Superior temporal gyrus (tissue), 1 donor: Measurements from ENCODE around the gene GGTLC3.
"Not testable (repeated sequence)": the region's sequence is repeated elsewhere in the genome, so short reads cannot be mapped to it uniquely, and the experiment has no call there.

Experiments used
- DNase-seq: peaks from one replicate; pipeline ENCODE4 v3.0.0-alpha.2; 2016; ENCODE audit errors: extremely low spot score

The GGTLC3 gene

DNA sequence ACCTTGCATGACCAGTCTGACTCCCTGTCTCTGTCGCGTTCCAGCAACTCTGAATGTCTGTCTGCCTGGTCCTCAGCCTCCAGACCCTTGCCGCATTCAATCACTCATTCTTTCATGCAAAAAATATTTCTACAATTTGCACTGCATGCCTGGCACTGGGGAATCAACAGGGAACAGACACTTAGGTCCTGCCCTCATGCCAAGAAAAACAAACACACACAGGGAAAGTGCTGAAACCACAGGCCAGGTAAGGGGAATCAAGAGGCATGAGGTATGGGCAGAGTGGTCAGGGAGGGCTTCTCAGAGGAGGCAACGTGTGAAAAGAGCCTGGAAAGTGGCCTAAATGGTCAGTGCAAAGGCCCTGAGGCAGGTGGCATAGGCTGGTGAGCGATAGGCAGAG, at the start of gene GGTLC3:
GGTLC3 (minus strand) TSS at position 101 of the 400 bp plus-strand sequence. CDS start 264 bp downstream, outside the sequence.
- DNase-seq = not testable (repeated sequence)

DNA sequence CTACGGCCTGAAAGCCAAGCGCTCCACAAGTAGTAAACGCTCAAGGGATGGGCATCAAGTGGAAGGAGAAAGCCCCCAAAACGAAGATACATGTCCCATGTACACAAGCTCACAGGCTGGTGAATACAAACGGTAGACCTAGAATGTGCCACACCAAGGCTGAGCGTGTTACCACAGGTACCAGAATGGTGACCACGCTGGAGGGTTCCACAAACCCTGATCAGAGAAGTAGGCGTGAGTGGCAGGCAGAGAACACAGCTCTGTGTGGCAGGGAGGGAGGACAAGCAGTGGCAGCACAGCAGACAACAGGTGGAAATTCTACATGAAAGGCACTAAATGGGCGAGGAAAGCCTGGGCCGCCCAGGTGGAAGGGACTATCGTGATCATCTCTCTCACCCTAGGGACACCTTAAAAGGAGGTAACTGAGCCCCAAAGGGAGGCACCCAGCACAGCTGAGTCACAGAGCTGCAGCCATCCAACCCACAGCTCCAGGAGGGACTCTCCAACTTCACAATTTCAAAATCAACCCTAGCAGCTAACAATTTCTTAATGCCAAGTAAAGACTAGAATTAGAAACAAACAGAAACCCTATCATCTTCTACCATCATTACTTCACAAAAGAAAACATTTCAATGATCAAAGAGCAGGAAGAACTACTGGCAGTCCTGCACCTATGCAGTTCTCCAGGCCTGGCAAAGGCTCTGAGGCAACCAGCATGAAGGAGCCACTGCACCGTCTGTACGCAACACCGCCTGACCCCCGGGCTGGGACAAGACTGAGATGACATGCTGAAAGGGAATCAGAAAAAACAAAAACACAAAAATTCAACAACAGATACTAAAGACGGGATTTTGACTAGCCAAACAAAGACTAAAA, 42.4 kb upstream of the GGTLC3 start:
- DNase-seq = not testable (repeated sequence)

DNA sequence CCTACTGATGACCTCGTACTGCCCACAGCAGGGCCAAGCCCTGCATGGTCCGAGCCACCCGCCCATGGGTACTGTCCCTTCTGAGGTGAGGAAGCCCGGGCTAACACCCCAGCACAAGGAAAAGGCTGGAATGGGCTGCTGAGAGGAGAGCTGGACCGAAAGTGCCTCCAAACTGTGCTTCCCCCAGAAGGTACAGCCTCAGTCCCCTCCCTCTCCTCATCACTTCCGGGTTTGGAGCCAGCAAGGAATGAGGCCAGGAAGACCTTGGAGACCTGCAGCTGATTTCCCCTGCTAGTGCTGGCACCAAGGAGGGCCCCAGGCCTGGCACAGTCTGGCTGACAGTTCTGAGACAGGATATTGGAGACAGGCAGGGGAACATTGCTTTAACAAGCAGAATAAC, 41.0 kb upstream of the GGTLC3 start:
- not testable (repeated sequence) for DNase-seq

DNA sequence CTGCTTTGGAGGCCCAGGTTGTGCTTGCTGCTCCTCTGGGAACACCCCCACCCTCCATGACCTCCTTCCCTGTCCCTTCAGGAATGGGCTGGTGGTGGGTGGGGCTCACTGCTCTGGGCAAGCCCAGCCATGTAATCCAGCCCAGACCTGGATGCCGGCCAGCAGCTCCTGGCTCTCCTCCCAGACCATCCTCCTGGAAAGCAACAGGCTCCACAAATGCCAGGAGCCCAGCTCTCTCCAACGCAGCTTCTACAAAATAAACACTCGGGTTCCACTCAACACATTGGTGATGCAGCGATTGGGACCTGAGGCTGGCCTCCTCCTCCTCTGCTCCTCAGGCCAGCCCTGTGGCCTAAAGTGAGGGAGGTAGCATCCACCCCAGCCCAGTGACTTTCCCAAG, 40.6 kb upstream of the GGTLC3 start:
- not testable (repeated sequence) for DNase-seq

DNA sequence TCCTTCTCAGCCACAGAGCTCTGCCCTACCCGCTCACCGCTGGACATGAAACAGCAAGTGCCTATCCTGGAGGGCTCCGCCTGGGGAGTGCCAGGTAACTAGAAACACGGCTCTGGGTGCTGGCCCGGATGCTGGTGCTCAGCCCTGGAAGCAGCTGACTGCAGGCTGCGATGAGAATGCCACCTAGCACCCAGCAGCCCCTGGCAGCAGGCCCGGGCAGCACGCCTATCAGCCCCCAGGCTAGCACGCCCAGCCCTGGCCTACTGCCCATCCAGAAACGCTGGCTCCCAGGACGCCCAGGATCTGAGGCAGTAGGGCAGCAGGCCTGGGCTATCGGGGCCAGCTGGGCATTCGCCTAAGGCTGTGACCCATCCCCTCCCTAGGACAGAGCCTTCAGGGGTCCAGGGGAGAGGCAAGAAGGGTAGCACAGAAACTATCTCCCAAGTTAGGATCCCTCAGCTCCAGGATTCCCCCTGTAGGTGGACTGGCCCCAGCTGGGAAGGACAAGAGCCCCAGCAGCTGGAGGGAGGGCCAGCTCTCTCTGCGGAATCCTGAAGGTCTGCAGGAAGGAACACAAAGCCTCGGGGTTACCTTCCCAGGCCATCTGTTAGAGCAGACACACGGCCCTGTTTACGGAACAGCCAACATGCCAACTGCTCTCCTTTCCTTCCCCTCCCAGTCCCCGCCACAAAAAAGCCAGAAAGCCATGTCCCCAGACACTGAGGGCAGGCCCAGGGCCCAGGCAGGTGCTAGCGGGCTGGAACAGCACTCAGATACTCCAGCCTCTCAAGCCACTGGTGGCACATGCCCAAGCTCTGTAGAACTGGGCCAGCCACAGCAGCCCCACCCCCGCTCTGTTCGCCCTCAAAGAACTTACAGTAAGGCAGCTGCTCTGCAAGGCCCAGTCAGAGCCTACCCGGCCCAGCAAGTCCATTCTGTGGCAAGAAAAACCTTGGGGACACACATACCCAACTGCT, 36.6 kb upstream of the GGTLC3 start:
- not testable (repeated sequence) for DNase-seq

DNA sequence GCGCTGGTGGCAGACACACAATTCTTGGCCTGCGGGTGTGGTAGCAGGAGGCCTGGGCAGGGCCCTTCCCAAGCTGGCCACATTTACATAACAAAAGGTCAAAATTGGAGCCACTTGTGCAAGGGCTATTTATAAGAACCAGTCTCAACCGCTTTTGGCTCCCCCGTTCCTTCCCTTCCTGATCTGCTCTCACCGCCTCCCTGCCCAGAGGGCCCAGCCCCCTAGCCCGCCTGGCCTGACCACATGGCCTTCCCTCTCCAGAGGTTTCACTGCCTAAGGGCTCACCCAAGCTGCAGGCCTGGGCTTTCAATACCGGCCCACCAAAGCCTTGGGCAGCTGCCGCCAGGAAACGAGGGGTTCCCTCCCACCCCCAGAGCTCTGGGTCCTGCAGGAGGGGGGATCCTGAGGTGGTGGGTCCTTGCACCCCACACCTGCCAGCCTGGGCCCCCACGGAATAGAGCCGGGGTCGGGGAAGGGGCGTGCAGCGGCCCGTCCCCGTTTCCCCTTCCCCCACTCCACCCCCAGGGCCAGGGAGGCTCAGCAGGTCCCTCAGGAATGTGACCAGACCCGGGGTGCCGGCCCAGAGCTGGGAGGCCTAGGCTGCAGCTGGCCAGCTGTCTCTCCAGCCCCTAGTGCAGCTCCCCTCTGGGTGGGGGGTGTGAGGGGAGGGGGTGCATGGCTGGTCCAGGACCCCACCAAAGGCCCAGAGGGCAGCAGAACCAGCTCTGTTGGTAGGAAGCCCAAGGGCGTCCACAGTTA, 35.1 kb upstream of the GGTLC3 start:
- not testable (repeated sequence) for DNase-seq

DNA sequence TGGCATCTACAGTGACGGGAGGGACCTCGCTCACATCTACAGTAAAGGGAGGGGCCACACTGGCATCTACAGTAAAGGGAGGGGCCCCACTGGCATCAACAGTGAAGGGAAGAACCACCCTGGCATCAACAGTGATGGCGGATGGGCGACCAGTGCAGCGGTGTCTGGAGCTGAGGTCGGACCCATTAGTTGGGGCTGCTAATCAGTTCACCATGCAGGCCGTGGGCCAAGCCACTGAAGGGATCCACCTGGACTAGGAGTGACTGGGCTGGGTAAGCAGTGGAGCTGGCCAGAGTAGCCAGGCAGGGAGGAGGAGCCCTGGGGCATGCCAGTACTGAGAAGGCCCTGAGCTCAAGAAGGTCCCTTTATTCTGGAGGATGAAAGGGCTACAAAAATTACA, 33.1 kb upstream of the GGTLC3 start:
- not testable (repeated sequence) for DNase-seq

DNA sequence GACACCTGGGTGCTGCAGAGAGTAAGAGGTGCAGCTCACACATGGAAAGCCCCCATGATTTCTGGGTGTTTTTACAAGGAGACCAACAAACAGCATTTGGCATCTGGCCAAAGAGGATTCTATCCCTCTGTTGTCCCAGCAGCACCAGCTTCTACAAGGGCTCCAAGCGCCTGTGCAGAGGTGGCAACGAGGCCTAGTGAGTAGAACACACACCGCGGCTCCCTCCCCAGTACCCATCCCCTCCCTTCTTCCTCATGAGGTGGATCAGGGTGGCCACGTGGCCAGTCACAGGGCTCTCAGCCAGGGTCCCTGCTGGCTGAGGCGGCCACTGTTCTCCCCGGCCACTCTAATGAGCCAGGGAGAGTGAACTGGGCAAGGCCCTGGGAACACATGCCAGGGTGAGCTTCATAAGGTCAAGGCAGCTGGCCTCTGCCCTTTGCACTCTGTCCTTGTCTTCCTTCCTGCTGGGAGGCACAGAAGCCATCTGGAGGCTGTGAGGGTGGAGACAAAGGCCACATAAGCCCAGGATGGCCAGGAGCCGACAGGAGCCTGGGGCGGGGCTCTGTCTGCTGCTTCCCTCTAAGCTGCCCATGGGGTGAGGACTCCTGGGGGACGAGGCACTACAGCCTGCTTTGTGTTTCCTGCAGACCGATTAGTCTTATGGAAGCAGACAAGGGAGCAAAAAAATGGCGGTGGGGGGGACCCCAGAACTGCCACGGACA, 31.7 kb upstream of the GGTLC3 start:
- not testable (repeated sequence) for DNase-seq

DNA sequence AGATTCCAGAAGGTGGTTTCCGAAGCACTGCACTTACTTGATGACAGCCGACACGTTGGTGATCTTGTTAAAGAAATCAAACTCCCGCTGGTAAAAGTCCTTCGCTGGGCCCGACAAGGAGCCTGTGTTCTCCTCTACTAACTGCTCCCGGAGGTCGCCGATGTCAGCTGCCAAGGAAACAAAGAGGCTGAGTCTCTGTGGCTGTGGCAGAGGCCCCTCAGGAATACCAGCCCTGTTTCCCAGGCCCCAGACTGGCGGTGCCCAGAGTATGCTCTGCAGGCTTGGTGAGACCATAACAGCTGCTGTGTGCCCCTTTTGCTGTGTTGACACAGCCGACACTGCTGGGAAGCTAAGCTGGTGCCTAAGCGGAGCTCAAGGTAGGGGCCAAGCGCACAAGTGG, 26.7 kb upstream of the GGTLC3 start:
- DNase-seq = not testable (repeated sequence)

DNA sequence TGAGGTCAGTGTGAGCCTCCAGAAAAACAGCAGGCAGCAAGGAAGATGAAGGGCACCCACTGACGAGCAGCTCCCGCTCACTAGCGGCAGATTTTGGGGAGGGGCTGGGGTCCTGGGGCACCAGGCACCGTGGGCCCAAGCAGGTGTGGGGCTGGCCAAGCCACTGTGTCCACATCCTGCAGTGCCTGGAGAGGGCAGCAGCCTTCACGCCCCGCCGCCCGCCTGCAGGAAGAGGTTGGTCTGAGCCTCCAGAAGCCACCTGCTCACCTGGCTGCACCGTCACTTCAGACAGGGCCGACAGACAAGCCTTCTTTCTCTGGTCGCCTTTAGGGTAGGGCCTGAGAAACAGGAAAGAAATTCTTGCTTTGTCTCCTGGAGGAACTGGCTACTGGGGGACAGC, 25.4 kb upstream of the GGTLC3 start:
- DNase-seq = not testable (repeated sequence)

DNA sequence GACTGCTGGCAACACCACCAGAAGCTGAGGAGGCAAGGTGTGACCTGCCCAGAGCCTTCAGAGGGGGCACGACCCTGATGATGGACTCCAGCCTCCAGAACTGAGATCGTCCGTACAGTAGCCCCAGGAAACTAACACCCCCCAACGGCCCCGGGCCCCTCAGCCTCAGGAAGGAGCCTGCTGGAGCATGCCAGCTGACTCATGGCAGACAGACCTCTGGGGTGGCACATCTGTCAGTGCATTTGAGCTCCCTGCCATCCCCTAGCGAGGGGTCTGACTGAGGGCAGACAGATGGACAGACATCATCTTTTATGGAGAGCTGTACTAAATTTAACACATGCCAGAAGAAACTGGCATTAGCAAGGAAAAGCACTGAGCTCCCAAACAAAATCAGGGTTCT, 22.0 kb upstream of the GGTLC3 start:
- DNase-seq = not testable (repeated sequence)

DNA sequence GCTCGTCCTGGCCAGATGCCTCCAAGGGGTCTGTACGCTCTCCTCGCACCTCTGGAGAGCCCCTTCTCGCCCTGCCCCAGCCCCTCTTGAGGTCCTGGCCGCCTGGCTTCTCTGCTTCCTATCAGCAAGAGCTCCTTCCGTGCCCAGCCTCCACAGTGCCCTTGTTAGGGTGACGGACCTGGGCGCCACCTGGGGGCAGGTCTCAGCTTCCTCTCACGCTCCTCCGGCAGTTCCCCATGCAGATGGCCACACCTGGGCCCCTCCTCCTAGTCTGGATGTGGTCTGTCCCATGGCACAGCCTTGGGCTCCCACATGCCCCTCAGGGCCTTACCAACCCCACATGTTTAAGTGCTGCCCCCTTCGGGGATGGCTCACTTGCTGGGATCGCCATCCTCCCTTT, 16.4 kb upstream of the GGTLC3 start:
- not testable (repeated sequence) for DNase-seq

DNA sequence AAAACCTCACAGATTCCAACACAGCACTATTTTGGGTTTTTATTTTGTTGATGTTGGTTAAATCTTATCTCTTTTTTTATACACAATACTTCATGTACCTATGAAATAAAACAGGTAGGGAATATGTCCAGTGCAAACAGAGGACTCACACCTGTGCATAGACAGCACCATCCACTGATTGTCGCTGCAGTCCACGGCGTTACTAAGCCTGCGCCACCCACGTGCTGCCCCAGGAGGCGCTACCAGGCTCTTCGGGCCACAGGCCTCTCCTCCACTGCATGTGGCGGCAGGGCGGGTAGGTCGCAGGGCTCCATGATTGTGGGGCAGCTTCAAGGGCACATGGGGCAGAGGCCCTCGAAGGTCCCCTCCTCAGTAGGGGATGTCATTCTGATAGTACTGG, 15.7 kb upstream of the GGTLC3 start:
- DNase-seq = not testable (repeated sequence)

DNA sequence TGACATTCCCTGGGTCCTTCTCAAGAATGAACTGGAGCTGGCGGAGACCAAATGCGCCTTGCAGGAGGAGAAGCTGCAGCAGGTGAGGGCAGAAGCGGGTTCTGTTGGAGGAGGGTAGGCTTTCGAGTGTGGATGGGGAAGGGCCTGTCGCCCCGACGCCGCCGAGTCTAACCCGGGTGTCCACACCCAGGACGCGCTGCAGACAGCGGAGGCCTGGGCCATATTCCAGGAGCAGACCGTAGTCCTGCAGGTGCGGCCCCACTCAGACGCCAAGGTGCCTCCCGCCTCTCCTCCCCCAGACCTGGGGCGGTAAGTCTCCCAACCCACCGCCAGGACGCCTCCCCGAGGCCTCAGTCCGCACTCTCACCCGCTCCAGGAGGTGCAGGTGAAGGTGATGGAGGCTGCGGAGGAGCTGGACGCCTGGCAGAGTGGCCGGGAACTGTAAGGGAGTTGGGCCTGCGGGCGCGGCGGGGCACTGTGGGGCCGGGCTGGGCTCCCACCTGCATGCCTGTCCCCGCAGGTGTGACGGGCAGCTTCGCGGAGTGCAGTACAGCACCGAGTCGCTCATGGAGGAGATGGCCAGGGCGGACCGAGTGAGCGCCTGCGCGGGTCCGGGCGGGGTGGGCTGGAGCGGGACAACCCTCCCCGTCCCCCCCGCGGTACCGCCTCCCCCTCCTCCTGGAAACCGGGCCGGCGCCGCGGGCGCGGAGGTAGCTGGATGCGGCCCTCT, 11.6 kb upstream of the GGTLC3 start:
- not testable (repeated sequence) for DNase-seq

DNA sequence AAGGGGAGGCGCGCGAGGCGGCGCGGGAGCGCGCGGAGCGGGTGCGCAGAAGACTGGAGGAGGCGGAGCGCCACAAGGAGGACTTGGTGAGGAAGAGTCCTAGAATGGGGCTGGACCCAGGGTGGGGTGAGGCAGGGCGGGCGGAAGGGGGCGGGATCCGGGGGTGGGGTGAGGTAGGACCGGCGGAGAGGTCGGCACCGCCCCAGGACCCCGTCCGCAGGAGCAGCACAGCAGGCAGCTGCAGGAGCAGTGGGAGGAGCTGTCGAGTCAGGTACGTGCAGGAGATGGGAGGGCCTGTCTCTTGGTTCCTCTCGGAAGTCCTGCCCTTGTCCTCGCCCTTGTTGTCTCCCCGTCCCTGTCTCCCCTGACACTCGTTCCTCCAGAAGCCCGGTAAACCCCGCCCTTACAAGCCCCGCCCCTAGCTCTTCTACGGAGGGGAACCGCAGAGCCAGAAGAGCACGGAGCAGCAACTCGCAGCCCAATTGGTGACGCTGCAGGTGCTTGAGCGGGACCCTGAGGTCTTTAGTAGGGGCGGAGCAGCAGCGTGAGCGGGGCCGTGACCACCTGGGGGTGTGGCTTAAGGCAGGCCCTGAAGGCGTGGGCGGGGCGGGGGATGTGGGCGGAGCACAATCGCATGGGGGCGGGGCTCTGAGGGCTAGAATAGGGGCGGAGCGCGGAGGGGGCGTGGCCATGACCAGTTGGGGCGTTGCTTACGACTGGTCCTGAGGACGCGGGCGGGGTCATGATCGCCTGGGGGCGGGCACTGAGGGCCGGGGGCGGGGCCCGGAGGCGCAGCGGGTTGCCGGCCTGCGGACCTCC, 10.8 kb upstream of the GGTLC3 start:
- DNase-seq = not testable (repeated sequence)

DNA sequence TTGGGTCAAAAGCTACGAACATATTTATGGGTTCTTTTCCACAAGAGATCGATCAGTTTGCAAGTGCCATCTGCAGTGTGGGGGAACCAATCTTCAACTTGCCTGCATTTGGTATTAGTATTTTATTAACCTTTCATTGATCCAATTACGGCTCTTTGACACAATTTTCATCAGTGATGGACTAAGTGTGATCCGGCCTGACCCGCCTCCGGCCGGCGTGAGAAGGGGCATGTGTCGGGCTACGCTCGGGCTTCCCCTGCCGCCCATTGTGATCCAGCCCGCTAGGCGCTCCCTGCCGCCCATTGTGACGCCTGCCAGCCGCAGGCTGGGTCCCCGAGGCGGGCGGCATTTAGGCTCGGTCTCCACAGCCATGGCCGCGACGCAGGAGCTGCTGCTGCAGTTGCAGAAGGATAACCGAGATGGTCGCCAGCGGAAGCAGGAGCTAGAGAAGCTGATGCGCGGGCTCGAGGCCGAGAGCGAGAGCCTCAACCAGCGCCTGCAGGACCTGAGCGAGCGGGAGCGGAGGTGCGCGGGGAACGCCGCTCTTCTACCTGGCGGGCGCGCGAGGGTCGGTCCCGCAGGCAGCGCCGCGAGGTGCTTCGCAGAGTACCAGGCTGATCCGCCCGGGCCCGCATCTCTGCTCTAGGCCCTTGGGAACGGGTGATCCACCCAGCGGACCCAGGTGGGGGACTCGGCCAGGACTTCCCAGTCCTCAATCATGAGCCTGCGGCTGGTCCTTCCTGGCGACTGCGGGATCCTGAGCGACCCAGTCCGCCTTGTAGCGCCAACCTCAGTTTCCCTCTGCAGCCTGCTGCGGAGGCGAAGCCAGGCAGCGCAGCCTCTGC, 10.0 kb upstream of the GGTLC3 start, which contains the start of gene TMEM191B:
TMEM191B (plus strand) TSS at position 51 of the 845 bp plus-strand sequence; CDS start at position 230, 179 bp downstream.
- not testable (repeated sequence) for DNase-seq

DNA sequence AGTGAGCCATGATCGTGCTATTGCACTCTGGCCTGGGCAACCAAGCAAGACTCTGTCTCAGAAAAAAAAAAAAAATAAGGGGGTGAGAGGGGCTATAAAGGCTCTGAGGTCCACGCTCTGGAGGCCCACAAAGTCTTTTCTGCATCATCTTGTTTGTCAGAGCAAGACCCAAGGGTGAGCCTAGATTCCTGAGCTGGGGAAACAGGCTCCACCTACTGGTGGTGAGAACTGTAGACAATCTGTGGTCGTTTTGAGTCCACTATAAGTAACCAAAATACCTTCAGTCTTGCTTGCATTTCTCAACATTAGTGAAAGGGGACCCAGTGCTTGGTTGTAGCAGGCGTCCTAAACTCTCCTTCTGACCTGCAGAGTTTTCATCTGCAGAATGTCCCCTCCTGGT, 5.4 kb upstream of the GGTLC3 start:
- not testable (repeated sequence) for DNase-seq

DNA sequence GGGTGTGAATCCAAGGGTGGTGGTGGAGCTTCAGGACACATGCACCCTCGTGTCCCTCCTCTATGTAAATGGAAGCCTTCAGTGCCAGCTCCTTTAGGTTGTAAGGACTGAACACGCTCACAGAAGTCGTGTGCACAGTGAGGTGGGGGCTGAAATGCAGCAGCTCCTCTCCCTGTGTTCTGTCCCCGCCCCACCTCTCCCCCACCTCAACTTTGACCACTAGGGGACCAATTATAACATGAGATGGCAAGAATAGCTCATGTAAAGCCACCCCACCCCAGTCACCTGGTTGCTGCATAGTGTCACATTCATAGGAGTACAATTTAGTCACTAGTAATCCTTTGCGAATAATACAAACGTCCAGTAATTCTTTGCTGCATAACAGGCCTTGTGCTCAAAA, 4.8 kb upstream of the GGTLC3 start:
- not testable (repeated sequence) for DNase-seq
